H1 (cell line): ENCODE data around the gene OVCH2. TPM values are rescaled to one million over a fixed set of nuclear protein-coding genes. Genes with fewer than 3 reads are reported as not detected.

Experiments
- CTCF ChIA-PET: fragments of 300-600 bp; sonication (Branson Sonifier 250); formaldehyde crosslinking; loops from one replicate; lab custom pipeline; 2021; ENCODE audit not compliant: partially characterized antibody; lab: Charles Lee
- POLR2A ChIA-PET: fragments of 300-600 bp; sonication (Branson Sonifier 250); formaldehyde crosslinking; loops from one replicate; lab custom pipeline; 2021; ENCODE audit warnings: inconsistent platforms; ENCODE audit not compliant: partially characterized antibody; lab: Charles Lee
- DNase-seq, 2 experiments: peaks; one replicate each; pipeline versions ENCODE4 v3.0.0 to v3.0.0-alpha.2; 2010 to 2022; ENCODE audit warnings: low spot score in 2 of 2, low read depth in 1 of 2, mixed read lengths in 1 of 2
- FAIRE-seq: peaks from 2 replicates; lab custom pipeline; 2011; peaks lifted over from hg19 to GRCh38; lab: Jason Lieb, UNC
- H2AFZ ChIP-seq: 2 replicates; pipeline ENCODE4 v1.8.1; 2012; ENCODE audit warnings: low read length, inconsistent platforms
- H2AK5ac ChIP-seq: 2 replicates; pipeline ENCODE4 v1.6.1; 2013; ENCODE audit warnings: low read depth, low read length
- H2BK120ac ChIP-seq: replicated peaks from 2 replicates; pipeline ENCODE3; 2013; ENCODE audit warnings: low read depth, low read length, inconsistent platforms
- H2BK12ac ChIP-seq: 2 replicates; pipeline ENCODE4 v1.6.1; 2013; ENCODE audit warnings: low read depth, low read length
- H2BK15ac ChIP-seq: 2 replicates; pipeline ENCODE4 v1.6.1; 2013; ENCODE audit warnings: low read length
- H2BK20ac ChIP-seq: 2 replicates; pipeline ENCODE4 v1.6.1; 2013; ENCODE audit warnings: low read length
- H2BK5ac ChIP-seq: 2 replicates; pipeline ENCODE4 v1.6.1; 2013; ENCODE audit warnings: low read depth, low read length
- H3K14ac ChIP-seq: 2 replicates; pipeline ENCODE4 v1.6.1; 2013; ENCODE audit warnings: inconsistent platforms; ENCODE audit not compliant: insufficient read length
- H3K18ac ChIP-seq: 2 replicates; pipeline ENCODE4 v1.6.1; 2013; ENCODE audit warnings: low read length; ENCODE audit errors: extremely low read depth
- H3K23ac ChIP-seq: 2 replicates; pipeline ENCODE4 v1.6.1; 2013; ENCODE audit warnings: inconsistent platforms; ENCODE audit not compliant: insufficient read length
- H3K23me2 ChIP-seq: 2 replicates; pipeline ENCODE4 v1.6.1; 2013; ENCODE audit warnings: low read depth, low read length
- H3K27ac ChIP-seq: 2 replicates; pipeline ENCODE4 v1.6.1; 2011; ENCODE audit warnings: low read depth, low read length, inconsistent platforms
- H3K27me3 ChIP-seq, 4 experiments: replicated peaks in 1 of 4; 1 replicate in 1 of 4; 2 replicates in 3 of 4; pipeline versions ENCODE4 v1.6.1 to v1.8.1; 2011 to 2013; ENCODE audit warnings: low read length in 3 of 4, mild to moderate bottlenecking in 3 of 4, inconsistent platforms in 2 of 4, mixed read lengths in 2 of 4, moderate library complexity in 1 of 4; ENCODE audit not compliant: control insufficient read depth in 3 of 4, insufficient read depth in 3 of 4; ENCODE audit errors: extremely low read depth in 1 of 4
- H3K36me3 ChIP-seq, 4 experiments: 2 replicates each; pipeline versions ENCODE4 v1.6.1 to v1.8.1; 2011 to 2013; ENCODE audit warnings: mild to moderate bottlenecking in 4 of 4, low read length in 3 of 4, moderate library complexity in 2 of 4, control low read depth in 1 of 4, inconsistent platforms in 1 of 4; ENCODE audit not compliant: insufficient read depth in 4 of 4, control insufficient read depth in 2 of 4
- H3K4ac ChIP-seq: replicated peaks from 2 replicates; pipeline ENCODE3; 2013; ENCODE audit warnings: low read length, low read depth, mixed read lengths, inconsistent platforms; ENCODE audit not compliant: insufficient read length
- H3K4me1 ChIP-seq, 4 experiments: replicated peaks in 1 of 4; 1 replicate in 1 of 4; 2 replicates in 3 of 4; pipeline versions ENCODE4 v1.6.1 to v1.8.1; 2011 to 2013; ENCODE audit warnings: low read length in 3 of 4, inconsistent platforms in 2 of 4, mixed read lengths in 1 of 4; ENCODE audit not compliant: insufficient read depth in 4 of 4, control insufficient read depth in 3 of 4
- H3K4me2 ChIP-seq, 2 experiments: 2 replicates each; pipeline versions ENCODE4 v1.6.1 to v1.8.1; 2011 to 2013; ENCODE audit warnings: low read depth in 2 of 2, low read length in 2 of 2, control low read depth in 1 of 2, inconsistent platforms in 1 of 2, mild to moderate bottlenecking in 1 of 2; ENCODE audit not compliant: insufficient read depth in 1 of 2
- H3K4me3 ChIP-seq, 4 experiments: fragments of 200-600, 300-600 bp in 1 of 4; sonication (generic), shearing (Covaris generic), sonication (Bioruptor Twin) in 1 of 4; 2 replicates each; pipeline versions ENCODE4 v1.5.1 to v1.8.1; 2011 to 2016; ENCODE audit warnings: low read length in 4 of 4, low read depth in 3 of 4, control low read depth in 2 of 4, inconsistent platforms in 2 of 4, mild to moderate bottlenecking in 2 of 4, mixed read lengths in 1 of 4, moderate library complexity in 1 of 4; ENCODE audit not compliant: insufficient read depth in 2 of 4; ENCODE audit errors: extremely low read depth in 1 of 4
- H3K56ac ChIP-seq: replicated peaks from 2 replicates; pipeline ENCODE3; 2013; ENCODE audit warnings: low read depth, mild to moderate bottlenecking, mixed read lengths, low read length, inconsistent platforms; ENCODE audit not compliant: insufficient read length
- H3K79me1 ChIP-seq: 2 replicates; pipeline ENCODE4 v1.6.1; 2013; ENCODE audit warnings: low read depth, low read length, control low read depth
- H3K79me2 ChIP-seq, 2 experiments: 2 replicates each; pipeline versions ENCODE4 v1.6.1 to v1.8.1; 2012 to 2013; ENCODE audit warnings: low read length in 2 of 2, mild to moderate bottlenecking in 2 of 2, inconsistent platforms in 1 of 2; ENCODE audit not compliant: insufficient read depth in 2 of 2, control insufficient read depth in 1 of 2
- H3K9ac ChIP-seq, 4 experiments: replicated peaks in 1 of 4; 1 replicate in 1 of 4; 2 replicates in 3 of 4; pipeline versions ENCODE4 v1.6.1 to v1.8.1; 2011 to 2013; ENCODE audit warnings: low read depth in 3 of 4, low read length in 3 of 4, control low read depth in 2 of 4, mild to moderate bottlenecking in 2 of 4, moderate library complexity in 2 of 4, inconsistent platforms in 1 of 4; ENCODE audit errors: extremely low read depth in 1 of 4
- H3K9me3 ChIP-seq, 2 experiments: 2 replicates each; pipeline versions ENCODE4 v1.6.1 to v1.8.1; 2012 to 2013; ENCODE audit warnings: mild to moderate bottlenecking in 2 of 2, moderate library complexity in 2 of 2, control low read depth in 1 of 2, inconsistent platforms in 1 of 2, low read depth in 1 of 2, low read length in 1 of 2, mixed read lengths in 1 of 2; ENCODE audit not compliant: insufficient read depth in 2 of 2
- H4K20me1 ChIP-seq, 2 experiments: replicated peaks in 1 of 2; 2 replicates each; pipeline versions ENCODE3 to v1.8.1; 2011 to 2013; ENCODE audit warnings: inconsistent platforms in 2 of 2, low read length in 2 of 2, mild to moderate bottlenecking in 1 of 2; ENCODE audit not compliant: insufficient read depth in 2 of 2, control insufficient read depth in 1 of 2
- H4K5ac ChIP-seq: 2 replicates; pipeline ENCODE4 v1.6.1; 2013; ENCODE audit warnings: low read length, low read depth, mixed read lengths, inconsistent platforms; ENCODE audit not compliant: insufficient read length
- H4K8ac ChIP-seq: 2 replicates; pipeline ENCODE4 v1.8.0; 2013; ENCODE audit warnings: mild to moderate bottlenecking, moderate library complexity, low read length, inconsistent platforms; ENCODE audit not compliant: insufficient read depth; ENCODE audit errors: extremely low read depth
- H4K91ac ChIP-seq: replicated peaks from 2 replicates; pipeline ENCODE3; 2013; ENCODE audit warnings: low read length, mixed read lengths, inconsistent platforms; ENCODE audit not compliant: insufficient read length
- ASH2L ChIP-seq: fragments of 200-600, 300-600 bp; sonication (generic); IDR thresholded peaks from one replicate; pipeline ENCODE4 v1.7.1; 2017; ENCODE audit warnings: low read length
- ATF3 ChIP-seq: IDR thresholded peaks from 2 replicates; pipeline ENCODE4 v1.6.1; 2011; ENCODE audit warnings: low read depth, mild to moderate bottlenecking, low read length; ENCODE audit not compliant: insufficient read depth
- CBX8 ChIP-seq: fragments of 300-800, 300-1000 bp; sonication (generic); IDR thresholded peaks from 2 replicates; pipeline ENCODE4 v1.7.1; 2016; ENCODE audit warnings: low read depth, low read length, borderline replicate concordance
- CREB1 ChIP-seq: IDR thresholded peaks from 2 replicates; pipeline ENCODE4 v1.6.1; 2012; ENCODE audit warnings: inconsistent platforms
- E2F6 ChIP-seq: IDR thresholded peaks from 2 replicates; pipeline ENCODE4 v1.6.1; 2012; ENCODE audit warnings: inconsistent platforms
- KDM5A ChIP-seq: fragments of 200-600 bp; IDR thresholded peaks from 2 replicates; pipeline ENCODE4 v1.7.1; 2012; ENCODE audit warnings: mild to moderate bottlenecking, low read length, inconsistent platforms, mixed read lengths
- POLR2AphosphoS5 ChIP-seq: IDR thresholded peaks from 2 replicates; pipeline ENCODE4 v1.6.1; 2011; ENCODE audit warnings: low read depth, low read length
- RFX5 ChIP-seq: IDR thresholded peaks from 2 replicates; pipeline ENCODE4 v1.6.1; 2011; ENCODE audit warnings: low read depth, low read length, improper control_type of control experiment, borderline replicate concordance
- RNF2 ChIP-seq: fragments of 200-900, 300-1000 bp; sonication (generic); IDR thresholded peaks from 2 replicates; pipeline ENCODE4 v1.7.1; 2016; ENCODE audit warnings: borderline replicate concordance, low read depth, mild to moderate bottlenecking, antibody characterized with exemption, low read length; ENCODE audit not compliant: poor library complexity, severe bottlenecking; ENCODE audit errors: missing control alignments
- SIRT6 ChIP-seq: IDR thresholded peaks from one replicate; pipeline ENCODE4 v1.7.1; 2012; ENCODE audit warnings: low read length, inconsistent platforms
- SIX5 ChIP-seq: IDR thresholded peaks from 2 replicates; pipeline ENCODE4 v1.6.1; 2011; ENCODE audit warnings: mild to moderate bottlenecking, low read depth, low read length
- SP2 ChIP-seq: IDR thresholded peaks from 2 replicates; pipeline ENCODE4 v1.6.1; 2012; ENCODE audit warnings: mild to moderate bottlenecking, low read length, inconsistent platforms
- SRF ChIP-seq: IDR thresholded peaks from 2 replicates; pipeline ENCODE4 v1.6.1; 2011; ENCODE audit warnings: mild to moderate bottlenecking, low read depth, low read length, moderate library complexity
- WGBS, 2 experiments: shearing (Covaris generic) in 1 of 2; methylation state at CpG; one replicate each; pipeline versions ENCODE4 v1.1.6 to v1.1.7; 2013 to 2015; ENCODE audit warnings: low lambda C conversion rate in 2 of 2, mixed read lengths in 2 of 2, inconsistent platforms in 1 of 2, low coverage in 1 of 2, missing lambda C conversion rate in 1 of 2; ENCODE audit not compliant: insufficient replicate concordance in 2 of 2, insufficient coverage in 1 of 2, insufficient read length in 1 of 2; ENCODE audit errors: extremely low coverage in 1 of 2, missing lambda C conversion rate in 1 of 2; 5-methylcytosine and 5-hydroxymethylcytosine counted together
- polyA plus RNA-seq, 7 experiments: library from polyadenylated mRNA; depleted of rRNA in 3 of 7; stranded (reverse) in 5 of 7; unstranded in 2 of 7; fragments of >200 nt in 5 of 7; fragments of 200-250 nt in 2 of 7; gene quantifications; 1 replicate in 5 of 7; 2 replicates in 1 of 7; 4 replicates in 1 of 7; pipeline versions ENCODE4 v1.2.1 to v1.2.3, GENCODE V29; 2011 to 2013; ENCODE audit warnings: missing spikeins in 2 of 7, mixed read lengths in 2 of 7
- total RNA-seq: library from RNA; stranded (reverse); fragmentation: NEBNext Ultra II Directional; extraction: Animal tissue kit (Norgen Biotek cat#: 25700); gene quantifications from 2 replicates; pipeline ENCODE4 v1.2.1, GENCODE V29; 2021

Gene OVCH2
- total and polyA plus RNA-seq, 2 of the 8 experiments (the other 6 are each of a cell fraction or from before 2014, with no cell fraction given) = 0.03 to 1.1 TPM

- Histone ChIP-seq H3K27ac (no peak overlapping the region), H3K56ac (no peak overlapping the region), H2BK120ac (no peak overlapping the region), H3K4ac (no peak overlapping the region), H2BK20ac (no peak overlapping the region), H2AK5ac (no peak overlapping the region), H3K79me1 (no peaks in the 10 kb centered on the region), H3K14ac (no peak overlapping the region), H2AFZ (no peak overlapping the region; the same call in 1 of the 2 replicates), H3K4me2 (no peak overlapping the region), H3K27me3 (no peaks in the 10 kb centered on the region), H4K5ac (no peak overlapping the region), H2BK12ac (no peak overlapping the region), H2BK15ac (no peak overlapping the region), H4K91ac (no peak overlapping the region), H3K9ac (no peak overlapping the region), H4K20me1 (no peaks in the 10 kb centered on the region), H3K9me3 (no peaks in the 10 kb centered on the region), H3K23ac (no peak overlapping the region), H3K23me2 (no peaks in the 10 kb centered on the region), H3K18ac (no peak overlapping the region), H3K36me3 (no peaks in the 10 kb centered on the region), H3K4me3 (no peak overlapping the region), H3K4me1 (peaks cover 0 to 4% (median 0%) of the 10 kb centered on the region in 4 experiments; a peak in 1 of 7 replicates), H3K79me2 (no peaks in the 10 kb centered on the region), H4K8ac (no peak overlapping the region), H2BK5ac (no peak overlapping the region)
- FAIRE-seq = no peak
- POLR2A ChIA-PET = interaction anchor here (0.8 to 1.8 kb wide), 2 partner anchors 18 to 21 kb away, joined by 3 to 5 read pairs; partner anchors contain the start of gene CYB5R2
- WGBS, 2 experiments = 87% methylated on average over 6 of the region's 6 CpGs; no CpG with 5 or more reads in 1 of the 2 experiments
- no peak for DNase-seq
- CTCF ChIA-PET = interaction anchor here (1.0 to 3.0 kb wide), 10 partner anchors 10 to 414 kb away, joined by 3 to 18 read pairs (median 6); partner anchors contain the start of gene PPFIBP2
- TF ChIP-seq E2F6 = no peak
- no peak for TF ChIP-seq CBX8
- no peak for TF ChIP-seq ASH2L
- TF ChIP-seq ATF3 = no peak
- TF ChIP-seq CREB1 = no peak
- no peak for TF ChIP-seq SRF
- no peak for TF ChIP-seq RFX5
- TF ChIP-seq KDM5A = no peak
- TF ChIP-seq RNF2 = no peak
- no peak for TF ChIP-seq POLR2AphosphoS5
- no peak for TF ChIP-seq SP2
- no peak for TF ChIP-seq SIX5
- no peak for TF ChIP-seq SIRT6
These were observed 14.4 kb downstream of the OVCH2 start for GRCh38 chr11:7691759-7692350.
